A549 (cell line): ENCODE measurements around the gene REC114.

ENCODE experiments used
- BHLHE40 ChIP-seq: IDR thresholded peaks from 2 replicates; pipeline ENCODE4 v1.6.1; 2012; ENCODE audit warnings: low read depth, low read length, inconsistent platforms
- CBX8 ChIP-seq: fragments of 200-600 bp; sonication (generic); IDR thresholded peaks from 2 replicates; pipeline ENCODE4 v1.6.1; 2016
- CHD2 ChIP-seq: fragments of 150-350 bp; IDR thresholded peaks from 2 replicates; pipeline ENCODE4 v1.6.1; 2014; ENCODE audit warnings: low read length; ENCODE audit not compliant: partially characterized antibody
- CTCF ChIP-seq: fragments of >200 bp; sonication (Bioruptor Twin); formaldehyde crosslinking; IDR thresholded peaks from 3 replicates; pipeline ENCODE4 v1.5.1; 2016
- EHF ChIP-seq: fragments of 250-450 bp; sonication (Bioruptor Pico); IDR thresholded peaks from 2 replicates; pipeline ENCODE4 v1.5.0; 2020; ENCODE audit warnings: mild to moderate bottlenecking
- ELK1 ChIP-seq: fragments of 150-350 bp; IDR thresholded peaks from 2 replicates; pipeline ENCODE4 v1.6.1; 2014; ENCODE audit warnings: low read depth, mild to moderate bottlenecking, low read length
- ESRRA ChIP-seq: fragments of 150-350 bp; IDR thresholded peaks from 2 replicates; pipeline ENCODE4 v1.6.1; 2014; ENCODE audit warnings: mild to moderate bottlenecking, low read length, borderline replicate concordance
- MAFK ChIP-seq: fragments of 450-650 bp; IDR thresholded peaks from 2 replicates; pipeline ENCODE4 v1.6.1; 2014; ENCODE audit not compliant: partially characterized antibody
- NR3C1 ChIP-seq: fragments of >200 bp; sonication (Bioruptor Twin); formaldehyde crosslinking; IDR thresholded peaks from 3 replicates; pipeline ENCODE4 v1.6.1; 2017
- POLR2A ChIP-seq: IDR thresholded peaks from 2 replicates; pipeline ENCODE4 v1.6.1; 2012; ENCODE audit warnings: mild to moderate bottlenecking, low read length
- RCOR1 ChIP-seq: fragments of 150-350 bp; IDR thresholded peaks from 2 replicates; pipeline ENCODE4 v1.6.1; 2014; ENCODE audit warnings: antibody characterized with exemption, low read length, low read depth
- SMC3 ChIP-seq: fragments of >200 bp; sonication (Bioruptor Twin); formaldehyde crosslinking; IDR thresholded peaks from 3 replicates; pipeline ENCODE4 v1.6.1; 2018; ENCODE audit warnings: inconsistent platforms
- USF2 ChIP-seq: fragments of 450-650 bp; IDR thresholded peaks from 2 replicates; pipeline ENCODE4 v1.6.1; 2014; ENCODE audit warnings: antibody characterized with exemption

GRCh38 chr15:73585871-73586654, 143.1 kb downstream of the REC114 start:
- TF ChIP-seq CTCF (no peak), ESRRA (no peak), EHF (CRISPR knock-in tag) (no peak), POLR2A (no peak), BHLHE40 (no peak), RCOR1 (no peak), CBX8 (no peak), MAFK (no peak), NR3C1 (no peak), SMC3 (no peak), CHD2 (no peak), USF2 (no peak), ELK1 (no peak)
